Measurements from ENCODE around the gene NPHP1.
"Not testable (repeated sequence)": the region's sequence is repeated elsewhere in the genome, so short reads cannot be mapped to it uniquely, and the experiment has no call there.

NPHP1 gene

GRCh38 chr2:110197452-110197851 lies 7.4 kb downstream of the NPHP1 start:
- no peak for DNase-seq (ENCODE audit: low read depth in 2 of 2)

- DNase-seq (ENCODE audit: low read depth in 2 of 2), result not testable (repeated sequence)
Observed at GRCh38 chr2:110190169-110190568, 14.6 kb downstream of the NPHP1 start.

GRCh38 chr2:110182449-110182848 lies 22.4 kb downstream of the NPHP1 start:
- DNase-seq (ENCODE audit: low read depth in 2 of 2), result no peak

GRCh38 chr2:110180036-110180435 lies 24.8 kb downstream of the NPHP1 start:
- no peak for DNase-seq (ENCODE audit: low read depth in 2 of 2)

GRCh38 chr2:110173523-110173922 lies 31.3 kb downstream of the NPHP1 start:
- no peak for DNase-seq (ENCODE audit: low read depth in 2 of 2)

- no peak for DNase-seq (ENCODE audit: low read depth in 2 of 2)
Observed at GRCh38 chr2:110172506-110172905, 32.3 kb downstream of the NPHP1 start.

- DNase-seq (ENCODE audit: low read depth in 2 of 2), result no peak
Observed at GRCh38 chr2:110170102-110170501, 34.7 kb downstream of the NPHP1 start.

- no peak for DNase-seq (ENCODE audit: low read depth in 2 of 2)
Observed at GRCh38 chr2:110167326-110168000, 37.4 kb downstream of the NPHP1 start.

- DNase-seq (ENCODE audit: low read depth in 2 of 2), result no peak
Observed at GRCh38 chr2:110166266-110166665, 38.5 kb downstream of the NPHP1 start.

- no peak for DNase-seq (ENCODE audit: low read depth in 2 of 2)
Observed at GRCh38 chr2:110157153-110157793, 47.5 kb downstream of the NPHP1 start.

GRCh38 chr2:110154828-110155227 lies 50.0 kb downstream of the NPHP1 start:
- DNase-seq (ENCODE audit: low read depth in 2 of 2), result not testable (repeated sequence)

GRCh38 chr2:110154188-110154587 lies 50.6 kb downstream of the NPHP1 start:
- DNase-seq (ENCODE audit: low read depth in 2 of 2), result not testable (repeated sequence)

GRCh38 chr2:110153416-110153815 lies 51.4 kb downstream of the NPHP1 start:
- DNase-seq (ENCODE audit: low read depth in 2 of 2), result no peak

- no peak for DNase-seq (ENCODE audit: low read depth in 2 of 2)
Observed at GRCh38 chr2:110152943-110153342, 51.9 kb downstream of the NPHP1 start.

- no peak for DNase-seq (ENCODE audit: low read depth in 2 of 2)
Observed at GRCh38 chr2:110149330-110150220, 55.2 kb downstream of the NPHP1 start.

GRCh38 chr2:110146945-110147332 lies 57.9 kb downstream of the NPHP1 start:
- DNase-seq (ENCODE audit: low read depth in 2 of 2), result no peak

GRCh38 chr2:110146183-110146944 lies 58.4 kb downstream of the NPHP1 start:
- no peak for DNase-seq (ENCODE audit: low read depth in 2 of 2)

- no peak for DNase-seq (ENCODE audit: low read depth in 2 of 2)
Observed at GRCh38 chr2:110143982-110144381, 60.8 kb downstream of the NPHP1 start.

GRCh38 chr2:110140401-110140800 lies 64.4 kb downstream of the NPHP1 start:
- DNase-seq (ENCODE audit: low read depth in 2 of 2), result no peak

- DNase-seq (ENCODE audit: low read depth in 2 of 2), result no peak
Observed at GRCh38 chr2:110134025-110134424, 70.8 kb downstream of the NPHP1 start.

- DNase-seq (ENCODE audit: low read depth in 2 of 2), result no peak
Observed at GRCh38 chr2:110131166-110131565, 73.6 kb downstream of the NPHP1 start.

GRCh38 chr2:110130757-110131156 lies 74.1 kb downstream of the NPHP1 start:
- DNase-seq (ENCODE audit: low read depth in 2 of 2), result no peak
